Cardiac muscle cell (in vitro differentiated cells and primary cell): ENCODE measurements around the gene EPN1. TPM values are rescaled to one million over a fixed set of nuclear protein-coding genes. Genes with fewer than 3 reads are reported as not detected.

ENCODE experiments used
- DNase-seq, 2 donors: peaks; one replicate each; pipeline versions ENCODE4 v3.0.0 to v3.0.0-alpha.2; 2010 to 2017; ENCODE audit warnings: low read depth in 1 of 2, low spot score in 1 of 2
- H3K27ac ChIP-seq: fragments of 200-600 bp; sonication (generic); 2 replicates; pipeline ENCODE4 v1.5.1; 2016
- H3K27me3 ChIP-seq: fragments of 200-600 bp; sonication (generic); 2 replicates; pipeline ENCODE4 v1.6.0; 2016; ENCODE audit warnings: control low read depth
- H3K36me3 ChIP-seq: fragments of 200-600 bp; sonication (generic); 2 replicates; pipeline ENCODE4 v1.5.1; 2016; ENCODE audit warnings: control low read depth
- H3K4me1 ChIP-seq: fragments of 200-600 bp; sonication (generic); 2 replicates; pipeline ENCODE4 v1.8.1; 2017; ENCODE audit warnings: low read depth, mild to moderate bottlenecking, mixed run types
- H3K4me3 ChIP-seq: fragments of 200-600 bp; sonication (generic); 2 replicates; pipeline ENCODE4 v1.5.1; 2016; ENCODE audit warnings: mild to moderate bottlenecking
- H3K9me3 ChIP-seq: fragments of 200-600 bp; sonication (generic); 2 replicates; pipeline ENCODE4 v1.5.1; 2017; ENCODE audit warnings: low read depth, mild to moderate bottlenecking, control low read depth
- polyA plus RNA-seq: library from polyadenylated mRNA; unstranded; fragments of >200 nt; fragmentation: Nextera tagmentation; extraction: Ambion mirVana; gene quantifications from 2 replicates; pipeline ENCODE4 v1.2.1, GENCODE V29; 2016
- total RNA-seq: library from RNA; depleted of rRNA; stranded (reverse); fragments of >200 nt; gene quantifications from 2 replicates; pipeline ENCODE4 v1.2.3, GENCODE V29; 2016
- TF ChIP-seq, protein P1 (sequence below): IDR thresholded peaks from 2 replicates; pipeline ENCODE4 v1.5.1; 2012; ENCODE audit warnings: low read depth, mild to moderate bottlenecking, low read length

Gene EPN1
- total and polyA plus RNA-seq, 2 experiments from 2014 or later = 164 to 173 TPM

GRCh38 chr19:55659822-55660221 lies 15.2 kb upstream of the EPN1 start:
- H3K9me3 ChIP-seq = no peaks in the 10 kb centered on the region
- no peak overlapping the region for H3K27ac ChIP-seq
- peaks cover 28% of the 10 kb centered on the region for H3K36me3 ChIP-seq
- no peak for DNase-seq
- no peaks in the 10 kb centered on the region for H3K27me3 ChIP-seq
- TF ChIP-seq, protein P1, sequence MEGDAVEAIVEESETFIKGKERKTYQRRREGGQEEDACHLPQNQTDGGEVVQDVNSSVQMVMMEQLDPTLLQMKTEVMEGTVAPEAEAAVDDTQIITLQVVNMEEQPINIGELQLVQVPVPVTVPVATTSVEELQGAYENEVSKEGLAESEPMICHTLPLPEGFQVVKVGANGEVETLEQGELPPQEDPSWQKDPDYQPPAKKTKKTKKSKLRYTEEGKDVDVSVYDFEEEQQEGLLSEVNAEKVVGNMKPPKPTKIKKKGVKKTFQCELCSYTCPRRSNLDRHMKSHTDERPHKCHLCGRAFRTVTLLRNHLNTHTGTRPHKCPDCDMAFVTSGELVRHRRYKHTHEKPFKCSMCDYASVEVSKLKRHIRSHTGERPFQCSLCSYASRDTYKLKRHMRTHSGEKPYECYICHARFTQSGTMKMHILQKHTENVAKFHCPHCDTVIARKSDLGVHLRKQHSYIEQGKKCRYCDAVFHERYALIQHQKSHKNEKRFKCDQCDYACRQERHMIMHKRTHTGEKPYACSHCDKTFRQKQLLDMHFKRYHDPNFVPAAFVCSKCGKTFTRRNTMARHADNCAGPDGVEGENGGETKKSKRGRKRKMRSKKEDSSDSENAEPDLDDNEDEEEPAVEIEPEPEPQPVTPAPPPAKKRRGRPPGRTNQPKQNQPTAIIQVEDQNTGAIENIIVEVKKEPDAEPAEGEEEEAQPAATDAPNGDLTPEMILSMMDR = no peak
- no peak overlapping the region for H3K4me3 ChIP-seq
- peaks cover 13% of the 10 kb centered on the region for H3K4me1 ChIP-seq

- TF ChIP-seq, protein P1 = no peak
- Histone ChIP-seq H3K4me3 (no peak overlapping the region), H3K36me3 (peaks cover 28% of the 10 kb centered on the region), H3K27me3 (no peaks in the 10 kb centered on the region), H3K9me3 (no peaks in the 10 kb centered on the region), H3K27ac (no peak overlapping the region), H3K4me1 (peaks cover 13% of the 10 kb centered on the region)
- no peak for DNase-seq
Observed at GRCh38 chr19:55660404-55660803, 14.6 kb upstream of the EPN1 start.

- H3K36me3 ChIP-seq = peaks cover 30% of the 10 kb centered on the region
- no peak for DNase-seq
- TF ChIP-seq, protein P1 = no peak
Observed at GRCh38 chr19:55660991-55661390, 14.0 kb upstream of the EPN1 start.

GRCh38 chr19:55661826-55662225 lies 13.2 kb upstream of the EPN1 start:
- TF ChIP-seq, protein P1 = no peak
- Histone ChIP-seq H3K27ac (no peak overlapping the region), H3K9me3 (no peaks in the 10 kb centered on the region), H3K4me1 (peaks cover 3% of the 10 kb centered on the region), H3K36me3 (peaks cover 39% of the 10 kb centered on the region), H3K27me3 (no peaks in the 10 kb centered on the region), H3K4me3 (no peak overlapping the region)
- no peak for DNase-seq

More at GRCh38 chr19:55660991-55661390, 14.0 kb upstream of the EPN1 start:
- Histone ChIP-seq H3K9me3 (no peaks in the 10 kb centered on the region), H3K4me1 (peaks cover 11% of the 10 kb centered on the region), H3K4me3 (no peak overlapping the region), H3K27me3 (no peaks in the 10 kb centered on the region), H3K27ac (no peak overlapping the region)

DNA sequence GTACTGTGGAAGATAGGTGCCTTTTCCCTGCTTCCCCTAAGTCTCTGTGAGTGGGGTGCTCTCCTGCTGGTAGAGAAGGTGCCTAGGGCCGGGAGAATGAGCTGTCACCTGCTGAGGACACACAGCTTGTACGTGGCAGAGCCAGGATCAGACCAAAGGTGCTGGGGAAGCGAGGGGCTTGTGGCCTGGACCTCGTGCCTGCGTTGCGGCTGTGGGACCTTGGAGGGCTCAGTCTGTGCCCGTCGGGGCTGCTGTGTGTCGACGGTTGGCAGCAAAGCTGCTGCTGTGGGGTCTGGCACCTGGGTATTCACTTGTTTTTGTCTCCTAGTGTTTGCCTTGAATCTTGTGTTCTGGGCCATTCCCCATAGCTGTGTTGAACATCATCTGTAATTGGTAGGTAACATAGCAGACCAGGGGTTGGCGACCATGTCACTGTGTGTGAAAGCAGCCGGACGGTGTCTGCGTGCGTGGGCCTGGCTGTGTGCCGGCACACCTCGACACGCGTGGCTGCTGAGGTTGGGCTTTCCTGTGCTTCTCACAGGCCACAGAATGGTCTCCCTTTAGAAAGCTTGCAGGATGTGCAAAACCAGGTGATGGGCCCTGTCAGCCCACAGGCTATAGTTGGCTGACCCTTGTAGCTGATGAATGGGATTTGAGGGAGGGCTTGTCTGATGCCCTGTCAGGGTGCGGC lies 11.0 kb upstream of the EPN1 start:
- no peak for DNase-seq
- no peaks in the 10 kb centered on the region for H3K27me3 ChIP-seq
- H3K4me1 ChIP-seq = no peaks in the 10 kb centered on the region
- no peak overlapping the region for H3K27ac ChIP-seq
- peaks cover 51% of the 10 kb centered on the region for H3K36me3 ChIP-seq
- TF ChIP-seq, protein P1 = no peak
- no peaks in the 10 kb centered on the region for H3K9me3 ChIP-seq
- no peak overlapping the region for H3K4me3 ChIP-seq
